Measurements from ENCODE around the gene RAB43.

Gene RAB43

GRCh38 chr3:129040579-129041300 is 80.9 kb downstream of the RAB43 start:
- H3K9ac ChIP-seq (ENCODE audit: low read length) = no peak overlapping the region
- H3K4me3 ChIP-seq (ENCODE audit: low read depth, low read length) = no peak overlapping the region
- no peaks in the 10 kb centered on the region; the same call in 1 of the 2 replicates for H3K27me3 ChIP-seq (ENCODE audit: control insufficient read depth, insufficient read depth, low read length)
- no peaks in the 10 kb centered on the region for H3K36me3 ChIP-seq (ENCODE audit: control insufficient read depth, insufficient read depth, low read length)
- no peak overlapping the region for H3K27ac ChIP-seq (ENCODE audit: low read depth, low read length)
- no peaks in the 10 kb centered on the region for H3K9me3 ChIP-seq (ENCODE audit: control insufficient read depth, insufficient read depth, low read depth, low read length)
- H3K4me1 ChIP-seq (ENCODE audit: control insufficient read depth, insufficient read depth, low read length) = peaks cover 14% of the 10 kb centered on the region

- Histone ChIP-seq H3K36me3 (ENCODE audit: control insufficient read depth, insufficient read depth, low read length) (no peaks in the 10 kb centered on the region), H3K9me3 (ENCODE audit: control insufficient read depth, insufficient read depth, low read depth, low read length) (no peaks in the 10 kb centered on the region), H3K27ac (ENCODE audit: low read depth, low read length) (no peak overlapping the region), H3K27me3 (ENCODE audit: control insufficient read depth, insufficient read depth, low read length) (no peaks in the 10 kb centered on the region), H3K4me3 (ENCODE audit: low read depth, low read length) (no peak overlapping the region), H3K4me1 (ENCODE audit: control insufficient read depth, insufficient read depth, low read length) (peaks cover 14% of the 10 kb centered on the region), H3K9ac (ENCODE audit: low read length) (no peak overlapping the region)
These were observed 81.6 kb downstream of the RAB43 start for GRCh38 chr3:129040039-129040336.

- Histone ChIP-seq H3K9ac (ENCODE audit: low read length) (no peak overlapping the region), H3K4me1 (ENCODE audit: control insufficient read depth, insufficient read depth, low read length) (peaks cover 14% of the 10 kb centered on the region), H3K36me3 (ENCODE audit: control insufficient read depth, insufficient read depth, low read length) (no peaks in the 10 kb centered on the region), H3K9me3 (ENCODE audit: control insufficient read depth, insufficient read depth, low read depth, low read length) (no peaks in the 10 kb centered on the region), H3K4me3 (ENCODE audit: low read depth, low read length) (no peak overlapping the region), H3K27ac (ENCODE audit: low read depth, low read length) (no peak overlapping the region), H3K27me3 (ENCODE audit: control insufficient read depth, insufficient read depth, low read length) (no peaks in the 10 kb centered on the region)
These were observed 82.1 kb downstream of the RAB43 start for GRCh38 chr3:129039271-129040038.

GRCh38 chr3:129038121-129038855 is 83.3 kb downstream of the RAB43 start:
- no peak overlapping the region for H3K9ac ChIP-seq (ENCODE audit: low read length)
- H3K27ac ChIP-seq (ENCODE audit: low read depth, low read length) = no peak overlapping the region
- H3K4me1 ChIP-seq (ENCODE audit: control insufficient read depth, insufficient read depth, low read length) = peaks cover 14% of the 10 kb centered on the region
- no peaks in the 10 kb centered on the region for H3K36me3 ChIP-seq (ENCODE audit: control insufficient read depth, insufficient read depth, low read length)
- no peaks in the 10 kb centered on the region for H3K9me3 ChIP-seq (ENCODE audit: control insufficient read depth, insufficient read depth, low read depth, low read length)
- no peak overlapping the region for H3K4me3 ChIP-seq (ENCODE audit: low read depth, low read length)
- H3K27me3 ChIP-seq (ENCODE audit: control insufficient read depth, insufficient read depth, low read length) = no peaks in the 10 kb centered on the region

Measured in HUES6 (cell line).